ENCODE results near the gene HDAC9.

HDAC9 gene

DNA sequence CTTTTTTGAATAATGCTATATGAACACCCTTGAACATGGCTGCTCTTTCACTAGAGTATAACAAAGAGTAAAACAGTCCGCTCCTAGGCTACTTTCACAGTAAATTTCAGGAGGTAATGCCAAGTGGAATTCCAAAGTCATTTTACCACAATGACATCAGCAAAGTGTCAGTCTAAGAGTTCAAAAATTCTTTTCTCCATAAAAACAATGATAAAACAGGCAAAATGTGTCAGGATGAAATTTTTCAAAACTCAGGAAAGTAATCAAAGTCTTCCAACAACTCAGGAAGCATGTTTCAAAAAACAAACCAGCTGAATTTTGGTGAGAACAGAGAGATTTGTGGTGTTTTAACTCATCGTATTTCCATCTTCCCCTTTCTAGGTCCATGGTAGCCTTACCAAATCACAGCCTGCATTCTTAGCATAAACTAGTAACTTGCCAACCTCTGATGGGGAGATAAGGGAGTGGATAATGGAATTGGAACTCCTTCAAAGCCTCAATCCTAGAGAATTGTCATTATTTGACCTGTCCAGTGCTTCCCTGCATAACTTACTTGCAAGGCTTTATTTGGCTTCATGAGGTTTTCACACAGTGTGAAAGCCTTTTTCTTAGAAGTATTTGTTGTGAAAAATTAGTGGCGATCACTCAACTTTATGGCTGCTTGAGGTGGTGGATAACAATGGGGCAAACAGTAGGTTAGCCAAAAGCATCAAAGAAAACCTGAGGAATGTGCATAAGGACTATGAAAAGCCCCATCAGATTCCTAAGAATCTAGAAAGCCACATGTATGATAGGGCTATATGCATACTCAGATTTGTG is 302.7 kb downstream of the HDAC9 start:
- DNase-seq = peak; percentile 57

GRCh38 chr7:18799899-18800298 is 304.4 kb downstream of the HDAC9 start:
- DNase-seq = no peak

DNA sequence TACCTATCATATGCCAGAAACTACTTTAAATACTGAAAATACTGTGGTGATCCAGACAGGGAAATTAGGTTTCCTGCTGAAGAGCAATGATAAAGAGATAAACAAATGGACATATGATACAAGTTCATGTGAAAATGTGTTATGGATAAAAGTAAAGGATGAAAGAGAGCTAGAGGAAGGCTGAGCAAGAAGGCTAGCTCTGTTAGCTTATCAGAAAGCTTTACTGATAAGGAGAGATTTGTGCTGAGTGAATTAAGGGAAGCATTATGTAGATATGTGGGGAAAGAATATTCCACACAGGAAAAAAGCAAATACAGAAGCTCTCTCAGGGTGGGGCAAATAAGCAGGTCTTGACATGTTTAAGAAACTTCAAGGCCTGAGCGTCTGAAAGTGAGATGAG is 308.4 kb downstream of the HDAC9 start:
- DNase-seq = no peak

DNA sequence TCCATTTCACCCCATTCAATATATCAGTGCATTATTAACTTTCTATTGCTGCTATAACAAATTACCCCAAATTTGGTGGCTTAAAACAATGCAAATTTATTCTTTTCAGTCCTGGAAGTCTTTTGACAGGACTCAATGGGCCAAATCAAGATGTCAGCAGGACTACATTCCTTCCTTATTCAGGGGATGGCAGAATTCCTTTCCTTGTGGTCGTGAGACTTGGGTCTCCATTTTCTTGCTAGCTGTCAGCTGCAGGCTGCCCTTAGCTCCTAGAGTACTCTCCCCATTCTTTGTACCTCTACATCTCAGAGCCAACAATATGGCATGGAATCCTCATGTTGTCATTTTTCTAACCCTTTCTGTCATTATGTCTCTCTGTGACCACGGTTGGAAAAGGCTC is 310.6 kb downstream of the HDAC9 start:
- no peak for DNase-seq

DNA sequence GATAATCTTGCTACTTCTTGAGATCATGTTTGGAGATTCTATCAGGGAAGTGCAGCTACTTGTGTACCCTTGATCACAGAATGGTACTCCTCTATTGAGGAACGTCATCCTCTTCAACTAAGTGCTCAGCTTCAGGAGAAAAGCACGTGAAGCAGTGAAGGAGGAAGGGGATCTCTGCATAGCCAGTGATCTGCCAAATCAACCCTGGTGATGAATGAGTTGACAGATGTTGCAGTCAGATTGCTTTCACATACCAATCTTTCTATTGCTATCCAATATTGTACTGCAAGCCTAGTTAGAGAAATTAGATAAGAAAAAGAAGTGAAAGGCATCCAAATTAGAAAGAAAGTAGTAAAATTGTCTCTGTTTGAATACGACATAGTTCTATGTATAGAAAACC is 312.5 kb downstream of the HDAC9 start:
- DNase-seq = no peak

DNA sequence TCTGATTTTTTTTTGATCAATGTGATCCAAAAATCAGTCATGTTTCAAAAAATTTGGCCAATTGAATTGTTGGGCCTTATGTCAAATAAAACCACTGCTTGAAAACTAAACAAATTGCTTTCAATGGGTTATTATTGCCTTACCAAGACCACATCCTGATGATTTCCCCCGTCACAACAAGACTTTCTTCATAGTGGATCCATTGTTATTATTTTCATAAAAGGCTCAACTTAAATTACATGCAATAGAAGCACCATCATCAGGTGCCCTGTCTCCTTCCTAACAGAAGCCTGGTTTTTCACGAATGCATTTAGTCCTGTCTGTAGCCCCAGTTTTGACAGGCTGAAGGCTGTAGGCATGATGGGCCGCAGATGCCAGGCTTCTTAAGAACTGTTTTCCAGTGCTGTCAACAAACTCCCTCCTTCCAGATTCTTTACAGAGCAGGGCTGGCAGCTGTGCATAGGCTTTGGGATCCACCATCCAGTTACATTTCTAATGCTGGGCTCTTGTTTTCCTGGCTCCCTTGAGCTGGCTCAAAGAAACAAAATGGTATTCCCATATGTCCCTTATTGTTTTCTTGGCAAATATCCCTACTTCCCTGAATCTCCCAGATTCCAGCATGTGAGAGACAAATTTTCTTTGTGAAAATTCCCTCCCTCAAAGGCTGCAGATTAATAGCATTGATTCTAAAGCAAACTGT is 319.9 kb downstream of the HDAC9 start:
- no peak for DNase-seq

GRCh38 chr7:18820981-18821380 is 325.4 kb downstream of the HDAC9 start:
- no peak for DNase-seq

DNA sequence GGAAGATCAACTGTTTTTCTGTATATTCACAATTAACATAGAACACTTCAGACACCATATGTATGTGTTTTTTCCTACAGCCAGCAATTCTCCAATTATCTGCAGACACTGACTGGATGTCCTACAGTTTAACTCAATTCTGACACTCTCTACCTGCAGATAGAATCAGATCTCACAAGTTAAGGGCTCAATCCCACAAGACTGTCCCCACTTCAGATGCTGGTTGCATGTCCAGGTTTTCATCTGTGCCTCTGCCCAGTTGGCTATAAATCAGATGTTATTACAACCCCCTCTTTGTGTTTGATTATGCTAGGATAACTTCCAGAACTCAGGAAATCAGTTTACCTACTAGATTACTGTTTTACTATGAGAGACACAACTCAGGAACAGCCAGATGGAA is 326.0 kb downstream of the HDAC9 start:
- no peak for DNase-seq

DNA sequence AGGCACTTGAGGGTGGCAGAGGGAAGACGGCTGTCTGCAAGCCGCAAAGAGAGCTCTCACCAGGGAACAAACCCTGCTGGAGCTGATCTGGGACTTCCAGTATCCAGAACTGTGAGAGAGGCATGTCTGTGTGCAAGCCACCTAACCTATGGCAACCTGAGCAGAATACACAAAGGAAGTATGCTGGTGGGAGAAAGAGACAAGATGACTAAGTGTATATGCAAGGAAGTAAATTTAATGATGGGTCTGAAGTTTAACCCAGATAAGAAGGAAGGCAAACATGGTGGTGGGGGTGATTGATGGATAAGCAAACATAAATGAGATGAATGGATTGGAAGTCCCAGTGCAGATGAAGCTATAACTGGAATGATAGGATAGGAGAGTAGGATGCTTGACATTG is 328.6 kb downstream of the HDAC9 start:
- DNase-seq = no peak

- DNase-seq = peak; percentile 61
These were observed 332.9 kb downstream of the HDAC9 start for GRCh38 chr7:18828260-18828993.

DNA sequence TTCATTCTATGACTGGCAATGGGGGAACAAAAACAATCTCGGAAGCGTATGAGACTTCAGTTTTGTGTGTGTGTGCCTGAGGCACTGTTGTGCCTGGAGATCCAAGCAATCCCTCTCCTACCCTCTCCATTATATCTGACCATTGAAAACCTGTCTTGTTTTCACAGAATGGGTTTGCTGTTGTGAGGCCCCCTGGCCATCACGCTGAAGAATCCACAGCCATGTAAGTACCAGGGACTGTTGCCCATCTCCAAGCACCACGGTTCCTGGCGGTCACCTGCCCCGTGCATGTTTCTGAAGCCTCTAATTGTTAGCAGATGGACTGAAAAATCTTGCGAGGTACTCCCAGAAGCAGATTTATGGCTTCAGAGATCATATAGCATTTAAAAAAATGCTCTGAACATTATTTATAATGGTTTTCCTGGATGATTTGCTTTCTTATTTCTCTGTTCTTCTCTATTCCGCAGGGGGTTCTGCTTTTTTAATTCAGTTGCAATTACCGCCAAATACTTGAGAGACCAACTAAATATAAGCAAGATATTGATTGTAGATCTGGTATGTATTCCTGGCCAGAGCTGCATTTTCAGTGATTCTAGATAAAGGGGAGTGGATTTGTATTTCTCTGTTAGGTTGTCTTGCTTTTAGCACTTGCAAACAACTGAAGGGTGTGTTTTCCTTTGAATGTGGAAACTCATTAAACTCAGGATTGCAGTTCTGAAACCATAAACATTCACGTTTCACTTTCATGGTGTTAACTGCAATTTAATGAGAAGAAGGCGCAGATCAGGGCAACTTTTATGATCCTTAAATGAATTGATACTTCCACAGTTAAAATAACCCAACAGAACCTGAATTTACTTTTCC is 333.7 kb downstream of the HDAC9 start:
- peak; percentile 51 for DNase-seq

- peak; percentile 76 for DNase-seq
These were observed 334.3 kb downstream of the HDAC9 start for GRCh38 chr7:18829858-18830285.

- DNase-seq = no peak
These were observed 335.9 kb downstream of the HDAC9 start for GRCh38 chr7:18831419-18831818.

- no peak for DNase-seq
These were observed 336.4 kb downstream of the HDAC9 start for GRCh38 chr7:18831943-18832342.

- DNase-seq = peak; percentile 38
These were observed 339.0 kb downstream of the HDAC9 start for GRCh38 chr7:18834577-18834976.

DNA sequence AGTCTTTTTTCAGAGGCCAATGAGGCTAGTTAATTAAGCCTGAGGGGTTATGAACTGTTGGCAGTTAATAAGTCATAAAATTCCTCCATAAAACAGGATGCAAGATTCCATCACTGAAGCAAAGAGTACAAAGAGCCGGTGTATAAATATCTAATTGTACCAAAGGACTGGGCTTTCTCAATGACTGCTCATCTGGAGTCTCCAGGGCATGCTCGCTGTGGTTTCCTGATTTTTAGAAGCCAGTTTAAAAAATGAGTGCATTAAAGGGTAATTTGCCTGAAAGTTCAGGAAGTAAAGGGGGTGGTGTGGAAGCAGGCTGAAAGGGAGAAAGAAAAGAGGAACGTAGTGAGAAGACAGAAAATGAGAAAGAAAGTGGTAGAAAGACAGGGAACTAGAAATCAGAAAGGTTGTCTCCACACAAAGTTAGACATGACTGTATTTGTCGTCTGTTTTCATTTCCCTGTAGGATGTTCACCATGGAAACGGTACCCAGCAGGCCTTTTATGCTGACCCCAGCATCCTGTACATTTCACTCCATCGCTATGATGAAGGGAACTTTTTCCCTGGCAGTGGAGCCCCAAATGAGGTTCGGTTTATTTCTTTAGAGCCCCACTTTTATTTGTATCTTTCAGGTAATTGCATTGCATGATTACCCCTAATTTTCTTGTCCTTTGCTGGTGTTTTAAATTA is 339.6 kb downstream of the HDAC9 start:
- DNase-seq = peak; percentile 24

- no peak for DNase-seq
These were observed 348.4 kb downstream of the HDAC9 start for GRCh38 chr7:18843979-18844378.

GRCh38 chr7:18844735-18845134 is 349.2 kb downstream of the HDAC9 start:
- no peak for DNase-seq

DNA sequence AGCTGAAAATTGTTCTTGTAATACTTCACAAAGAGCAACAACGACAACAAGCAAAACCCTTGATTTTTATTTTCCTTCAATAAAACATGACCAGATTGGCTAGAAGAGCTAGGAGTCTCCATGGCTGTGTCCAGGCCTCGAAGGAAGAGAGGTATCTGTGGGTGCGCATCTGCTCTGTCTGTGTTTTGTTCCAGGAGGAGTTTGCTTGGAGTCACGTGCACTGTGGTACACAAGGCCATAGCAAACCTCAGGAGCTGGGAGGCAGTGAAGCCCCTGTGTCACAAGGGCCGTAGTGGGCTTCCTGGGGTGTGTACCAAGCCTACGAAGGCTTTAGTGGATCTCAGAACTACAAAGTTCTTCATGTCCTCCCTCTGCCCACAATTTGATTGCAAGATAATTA is 350.2 kb downstream of the HDAC9 start:
- DNase-seq = no peak

GRCh38 chr7:18846765-18847215 is 351.2 kb downstream of the HDAC9 start:
- peak; percentile 84 for DNase-seq

DNA sequence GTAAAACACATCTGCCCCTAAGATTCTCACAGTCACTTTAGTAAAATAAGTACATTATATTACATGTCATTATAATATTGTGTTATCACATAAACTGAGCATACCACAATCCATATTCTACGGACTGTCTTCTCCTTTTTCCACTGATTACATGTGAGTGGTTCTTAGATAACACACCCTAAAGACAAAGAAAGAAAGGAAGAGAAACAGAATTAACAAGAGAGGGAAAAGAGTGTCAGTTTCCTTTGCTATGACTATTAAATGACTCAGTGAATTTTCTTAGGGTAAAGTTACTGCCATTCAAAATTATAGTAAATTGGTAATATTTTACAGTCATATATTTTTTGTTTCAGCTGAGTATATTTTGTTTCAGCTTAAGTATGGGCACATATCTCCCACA is 353.6 kb downstream of the HDAC9 start:
- DNase-seq = no peak

DNA sequence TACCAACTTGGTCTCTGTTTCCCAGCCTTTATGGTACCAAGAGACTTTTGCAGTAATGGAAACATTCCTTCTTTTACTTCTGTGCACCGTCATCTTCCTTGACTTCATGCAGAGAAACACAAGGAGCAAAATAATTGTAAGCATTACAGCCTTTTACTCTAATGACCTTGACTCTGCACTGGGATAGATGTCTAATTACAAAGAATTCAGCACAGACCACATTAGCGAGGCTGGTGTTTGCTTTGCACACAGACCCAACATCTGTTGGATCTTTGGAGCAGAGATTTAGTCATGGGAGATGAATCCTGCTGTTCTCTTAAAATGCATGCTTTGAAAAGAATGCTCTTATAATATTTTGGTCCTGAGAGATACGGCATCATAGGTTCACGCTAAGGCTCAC is 360.2 kb downstream of the HDAC9 start:
- DNase-seq = peak; percentile 88

All from fibroblast of skin of right quadriceps (primary cell).